ENCODE measurements around the gene SGPP2. TPM values are rescaled to one million over a fixed set of nuclear protein-coding genes. Genes with fewer than 3 reads are reported as not detected.
A peak's percentile ranks its signal among the peaks of the same experiment; 100 is the strongest.

The SGPP2 gene
- total RNA-seq, 1 donor, result not detected

DNA sequence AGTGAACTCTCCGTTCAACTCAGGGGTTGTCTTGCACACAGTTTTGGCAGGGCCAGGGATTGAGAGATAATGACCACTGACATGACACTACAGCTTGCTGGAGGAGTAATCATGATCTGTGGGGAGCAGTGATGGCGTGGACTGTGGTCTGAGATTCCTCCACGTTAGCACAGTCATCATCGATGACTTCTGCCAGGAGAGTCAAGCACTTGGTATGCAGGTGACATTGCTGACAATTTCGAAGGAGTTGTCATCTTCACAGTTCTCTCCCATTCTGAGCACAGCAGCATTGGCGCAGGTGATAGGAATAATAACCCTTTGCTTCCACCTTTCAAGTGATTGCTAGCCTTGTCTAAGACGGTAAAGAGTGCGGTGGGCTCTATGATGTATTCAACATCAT, 79.8 kb downstream of the SGPP2 start:
- TF ChIP-seq, protein P1, sequence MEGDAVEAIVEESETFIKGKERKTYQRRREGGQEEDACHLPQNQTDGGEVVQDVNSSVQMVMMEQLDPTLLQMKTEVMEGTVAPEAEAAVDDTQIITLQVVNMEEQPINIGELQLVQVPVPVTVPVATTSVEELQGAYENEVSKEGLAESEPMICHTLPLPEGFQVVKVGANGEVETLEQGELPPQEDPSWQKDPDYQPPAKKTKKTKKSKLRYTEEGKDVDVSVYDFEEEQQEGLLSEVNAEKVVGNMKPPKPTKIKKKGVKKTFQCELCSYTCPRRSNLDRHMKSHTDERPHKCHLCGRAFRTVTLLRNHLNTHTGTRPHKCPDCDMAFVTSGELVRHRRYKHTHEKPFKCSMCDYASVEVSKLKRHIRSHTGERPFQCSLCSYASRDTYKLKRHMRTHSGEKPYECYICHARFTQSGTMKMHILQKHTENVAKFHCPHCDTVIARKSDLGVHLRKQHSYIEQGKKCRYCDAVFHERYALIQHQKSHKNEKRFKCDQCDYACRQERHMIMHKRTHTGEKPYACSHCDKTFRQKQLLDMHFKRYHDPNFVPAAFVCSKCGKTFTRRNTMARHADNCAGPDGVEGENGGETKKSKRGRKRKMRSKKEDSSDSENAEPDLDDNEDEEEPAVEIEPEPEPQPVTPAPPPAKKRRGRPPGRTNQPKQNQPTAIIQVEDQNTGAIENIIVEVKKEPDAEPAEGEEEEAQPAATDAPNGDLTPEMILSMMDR (IDR thresholded peaks at IDR 0.05; ENCODE audit: insufficient read depth, low read depth, low read length), result no peak
- no peak overlapping the region for H3K4me3 ChIP-seq (ENCODE audit: low read depth, low read length)
- no peak for DNase-seq (ENCODE audit: low read depth)

DNA sequence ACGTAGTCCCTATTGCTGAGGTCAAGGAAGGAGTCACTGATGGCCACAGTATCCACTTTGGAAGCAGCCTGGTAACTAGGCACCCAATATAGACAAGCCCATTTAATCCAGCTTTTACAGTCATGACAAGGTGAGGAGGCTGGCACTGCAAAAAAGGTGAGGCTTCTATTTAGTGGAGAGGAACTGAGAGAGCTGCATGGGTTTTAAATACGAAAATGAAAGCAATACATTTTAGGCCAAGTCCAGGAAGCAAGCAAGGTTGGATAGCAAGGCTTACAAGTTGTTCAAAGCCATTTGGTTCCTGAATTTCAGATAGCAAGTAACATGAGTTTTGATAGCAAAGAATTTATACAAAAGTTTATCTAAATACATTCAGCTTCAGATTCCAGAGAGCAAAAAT, 80.4 kb downstream of the SGPP2 start:
- DNase-seq (ENCODE audit: low read depth), result no peak
- TF ChIP-seq, protein P1 (IDR thresholded peaks at IDR 0.05; ENCODE audit: insufficient read depth, low read depth, low read length), result no peak
- no peak overlapping the region for H3K4me3 ChIP-seq (ENCODE audit: low read depth, low read length)

DNA sequence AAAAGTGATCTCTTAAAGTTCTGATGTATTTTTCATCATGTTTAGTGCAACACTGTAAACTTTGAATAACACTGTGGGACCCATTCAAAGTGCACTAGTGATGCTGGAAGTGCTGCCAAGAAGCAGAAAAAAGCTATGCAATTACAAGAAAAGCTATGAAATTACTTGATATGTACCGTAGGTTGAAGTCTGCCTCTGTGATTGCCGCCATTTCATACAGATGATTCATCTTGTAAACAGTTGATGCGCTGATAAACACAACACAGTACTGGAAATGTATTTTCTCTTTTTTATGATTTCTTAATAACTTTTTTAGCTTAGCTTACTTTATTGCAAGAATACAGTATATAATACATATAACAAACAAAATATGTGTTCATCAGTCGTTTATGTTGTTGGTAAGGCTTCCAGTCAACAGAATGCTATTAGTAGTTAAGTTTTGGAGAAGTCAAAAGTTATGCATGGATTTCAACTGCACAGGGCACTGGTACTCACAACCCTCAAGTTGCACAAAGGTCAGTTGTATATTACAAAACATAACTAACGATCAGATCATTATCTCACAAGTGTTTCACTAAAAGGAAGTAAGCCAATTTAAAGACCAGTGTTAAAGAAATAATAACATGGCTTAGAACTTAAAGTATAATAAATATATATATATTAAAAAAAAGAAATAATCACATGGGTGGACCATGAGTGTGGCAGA, 82.0 kb downstream of the SGPP2 start:
- TF ChIP-seq, protein P1 (IDR thresholded peaks at IDR 0.05; ENCODE audit: insufficient read depth, low read depth, low read length), result no peak
- no peak for DNase-seq (ENCODE audit: low read depth)
- H3K4me3 ChIP-seq (ENCODE audit: low read depth, low read length), result no peak overlapping the region

DNA sequence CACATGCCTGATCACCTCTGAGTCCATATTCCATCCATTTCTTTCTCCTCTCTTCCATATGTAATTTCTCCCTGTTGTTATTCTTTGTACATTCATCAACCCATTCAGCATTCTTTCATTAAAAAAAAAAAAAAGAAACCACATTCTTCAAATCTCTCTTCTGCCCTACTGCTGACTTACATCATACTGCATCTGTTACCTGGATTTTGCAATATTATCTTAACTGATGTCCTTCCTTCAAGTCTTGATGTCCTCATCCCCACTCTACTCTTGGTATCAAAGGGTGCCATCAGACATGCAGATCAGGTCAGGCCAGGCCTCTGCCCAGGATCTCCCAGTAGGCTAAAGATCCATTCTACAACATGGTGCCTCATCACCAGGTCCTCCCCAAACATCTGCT, 90.6 kb downstream of the SGPP2 start:
- DNase-seq (ENCODE audit: low read depth), result no peak
- TF ChIP-seq, protein P1 (IDR thresholded peaks at IDR 0.05; ENCODE audit: insufficient read depth, low read depth, low read length), result no peak
- H3K4me3 ChIP-seq (ENCODE audit: low read depth, low read length), result no peak overlapping the region

DNA sequence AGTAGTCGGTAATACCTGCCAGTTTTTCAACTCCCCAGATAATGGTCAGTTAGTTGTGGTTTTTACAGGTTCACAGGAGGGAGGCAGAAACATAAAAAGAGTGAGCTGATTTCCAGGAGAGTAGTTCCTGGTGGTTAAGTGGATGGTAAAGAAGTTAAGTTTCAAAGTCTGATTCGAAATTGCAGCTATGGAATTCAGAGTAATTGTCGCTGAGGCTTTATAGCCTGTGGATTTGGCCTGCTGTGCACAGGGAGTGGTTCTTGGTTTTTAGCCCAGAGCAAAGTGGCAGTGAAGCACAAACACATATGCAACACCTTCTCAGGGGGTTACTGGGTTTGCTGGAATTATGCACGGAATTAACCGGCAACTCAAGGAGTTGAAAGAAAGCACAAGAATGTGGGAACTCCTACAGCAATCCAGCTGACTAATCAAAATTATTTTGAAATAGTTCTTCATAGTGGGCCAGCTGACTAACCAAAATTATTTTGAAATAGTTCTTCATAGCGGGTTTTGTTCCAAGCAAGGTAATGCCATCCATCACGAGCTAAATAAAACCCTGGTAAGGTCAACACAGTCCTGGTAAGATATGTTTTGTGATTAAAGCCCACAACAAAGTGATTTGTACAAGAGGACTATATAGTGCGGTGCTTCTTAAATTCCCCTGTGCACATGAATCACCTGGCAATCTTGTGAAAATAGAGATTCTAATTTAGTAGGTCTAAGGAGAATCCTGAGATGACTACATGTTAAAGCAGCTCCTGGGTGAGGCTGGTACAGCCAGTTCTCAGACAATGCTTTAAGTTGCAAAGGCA, 94.4 kb downstream of the SGPP2 start:
- H3K4me3 ChIP-seq (ENCODE audit: low read depth, low read length), result no peak overlapping the region
- TF ChIP-seq, protein P1 (IDR thresholded peaks at IDR 0.05; ENCODE audit: insufficient read depth, low read depth, low read length), result no peak
- peak; percentile 26 for DNase-seq (ENCODE audit: low read depth)

DNA sequence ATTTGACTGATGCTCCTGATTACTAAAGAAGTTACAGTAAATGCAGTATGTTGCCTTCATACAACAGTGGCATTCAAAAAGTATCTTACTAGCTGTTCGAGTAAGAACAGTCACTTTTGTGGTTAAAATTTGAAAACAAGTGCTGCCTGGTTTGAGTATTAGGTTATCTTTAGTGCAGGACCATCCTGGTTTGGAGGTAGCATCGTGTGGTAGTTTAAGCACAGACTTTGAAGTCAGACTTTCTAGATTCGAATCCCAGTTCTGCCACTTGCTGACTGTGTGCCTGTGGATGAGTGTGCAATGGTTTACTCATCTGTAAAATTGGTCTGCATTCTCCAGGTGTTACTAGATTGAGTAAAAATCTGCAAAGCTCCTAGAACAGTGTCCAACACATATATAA, 96.8 kb downstream of the SGPP2 start:
- TF ChIP-seq, protein P1 (IDR thresholded peaks at IDR 0.05; ENCODE audit: insufficient read depth, low read depth, low read length), result no peak
- no peak for DNase-seq (ENCODE audit: low read depth)
- H3K4me3 ChIP-seq (ENCODE audit: low read depth, low read length), result no peak overlapping the region
